Activated CD4-positive, alpha-beta T cell treated with anti-CD3 and anti-CD28 coated beads, Interleukin-2, amount 50 U/mL, for 4 hours (primary cell): ENCODE results near the gene PTPRB.
"Not testable (repeated sequence)": the region's sequence is repeated elsewhere in the genome, so short reads cannot be mapped to it uniquely, and the experiment has no call there.

Source experiments
- DNase-seq, 2 experiments: peaks; one replicate each; pipeline ENCODE4 v3.0.0-alpha.2; 2020

PTPRB gene

DNA sequence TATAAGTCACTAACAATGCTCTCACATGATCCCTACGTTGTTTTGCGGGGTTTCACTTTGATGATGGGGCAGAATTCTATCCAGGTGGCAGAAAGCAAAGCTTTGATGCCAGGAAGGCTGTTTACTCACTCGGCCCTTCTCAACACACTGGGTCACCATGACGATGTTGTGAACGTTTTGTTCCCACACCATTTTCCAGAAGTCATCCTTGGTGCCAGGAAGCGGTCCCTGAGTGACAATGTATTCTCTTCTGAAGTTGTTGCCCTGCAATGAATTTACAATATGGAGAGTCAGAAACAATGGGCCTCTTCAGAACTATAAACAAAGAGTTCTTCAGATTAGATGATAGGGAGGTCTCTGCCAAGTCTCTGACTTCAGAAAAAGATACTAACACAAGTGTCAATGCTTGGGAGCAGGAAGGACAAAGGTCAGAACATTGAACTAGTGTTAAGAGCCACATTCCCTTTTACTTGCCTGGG is 101.3 kb downstream of the PTPRB start:
- DNase-seq: no peak

DNA sequence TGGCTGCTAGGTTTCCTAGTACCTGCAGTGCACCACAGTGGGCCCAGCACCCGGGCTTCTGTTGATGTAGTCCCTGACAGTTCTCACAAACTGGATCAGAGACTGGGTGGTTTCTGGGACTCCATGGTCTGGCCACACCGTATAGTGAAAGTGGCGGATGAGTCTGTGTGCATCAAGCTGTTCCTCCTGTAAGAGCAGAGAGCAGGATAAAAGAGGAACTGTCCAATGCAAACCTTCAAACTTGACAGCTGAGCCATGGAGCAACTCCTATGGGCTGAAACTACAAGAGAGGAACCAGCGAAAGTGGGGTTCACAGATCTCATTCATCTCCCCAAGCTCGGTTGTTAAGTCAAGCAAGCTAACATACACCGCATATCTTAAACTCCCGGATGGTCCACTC is 102.8 kb downstream of the PTPRB start:
- no peak for DNase-seq

DNA sequence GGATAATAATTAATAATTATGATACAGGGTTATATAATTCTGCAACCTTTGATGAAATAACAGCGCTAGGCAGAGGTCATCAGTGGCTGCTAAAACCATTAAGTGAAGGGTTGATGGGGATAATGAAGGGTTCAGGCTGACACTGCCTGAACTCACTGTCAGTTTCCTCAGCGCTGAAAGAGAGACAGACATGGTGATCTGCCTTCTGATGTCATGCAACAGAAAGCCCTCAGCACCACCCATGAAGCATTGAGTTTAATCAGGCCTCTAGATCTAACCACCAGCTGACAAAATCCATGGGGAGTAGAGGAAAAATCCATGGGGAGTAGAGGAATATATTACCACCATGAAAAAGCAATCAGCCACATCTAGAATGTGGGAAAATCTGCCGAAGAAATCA is 107.6 kb downstream of the PTPRB start:
- no peak for DNase-seq

DNA sequence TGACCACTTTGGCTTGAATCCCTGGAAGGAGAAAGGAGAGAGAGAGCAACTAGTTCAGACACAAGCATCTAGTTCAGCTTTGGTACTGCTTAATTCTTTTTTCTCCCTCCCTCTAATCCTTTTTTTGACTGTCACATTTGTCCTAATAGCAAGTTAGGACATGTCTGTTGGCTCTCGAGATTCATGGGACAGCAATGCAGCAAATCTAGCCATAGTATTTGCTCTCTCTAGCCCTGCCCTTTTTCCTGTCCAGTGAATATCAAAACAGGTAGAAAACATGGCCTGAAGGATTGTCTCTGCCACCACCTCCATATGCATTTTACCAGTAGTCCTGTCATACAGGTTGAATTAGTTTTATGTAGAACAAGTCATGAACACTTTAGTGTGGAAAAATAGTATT is 116.4 kb downstream of the PTPRB start:
- no peak for DNase-seq

DNA sequence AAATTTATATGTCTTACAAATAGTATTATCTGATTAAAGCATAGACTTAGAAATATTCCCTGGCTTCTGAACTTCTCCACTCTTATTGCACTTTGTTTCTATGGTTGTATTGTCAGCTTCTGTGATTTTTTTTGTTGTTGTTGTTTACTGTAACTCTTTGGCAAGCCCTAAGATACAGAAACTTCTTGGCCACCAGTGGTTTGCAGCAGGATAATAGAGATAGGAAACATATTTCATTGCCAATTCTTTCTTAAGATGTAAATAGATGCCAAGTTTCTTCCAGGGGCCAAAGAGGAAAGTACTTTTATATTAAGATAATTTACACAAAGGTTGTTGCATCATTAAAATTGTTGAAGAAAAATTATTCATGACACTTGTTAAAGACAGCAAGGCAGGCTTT is 123.8 kb downstream of the PTPRB start:
- DNase-seq: no peak

DNA sequence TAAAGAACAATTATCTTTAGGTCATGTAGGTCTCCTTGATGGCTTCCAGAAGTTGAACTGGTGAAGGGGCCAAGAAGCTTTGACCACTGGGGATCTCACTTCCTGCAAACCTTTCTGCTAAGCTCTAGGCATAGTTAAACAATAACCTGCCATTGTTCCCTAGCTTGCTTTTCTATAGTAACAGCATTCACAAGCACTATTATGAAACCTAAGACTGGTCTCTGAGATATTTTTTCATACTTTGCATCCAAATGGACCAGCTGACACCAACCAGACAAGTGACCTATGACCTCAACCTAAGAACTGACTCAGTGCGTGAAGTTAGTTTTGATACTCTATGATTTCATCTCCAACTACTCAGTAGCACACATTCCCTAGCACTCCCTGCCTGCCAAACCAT is 129.1 kb downstream of the PTPRB start:
- no peak for DNase-seq

DNA sequence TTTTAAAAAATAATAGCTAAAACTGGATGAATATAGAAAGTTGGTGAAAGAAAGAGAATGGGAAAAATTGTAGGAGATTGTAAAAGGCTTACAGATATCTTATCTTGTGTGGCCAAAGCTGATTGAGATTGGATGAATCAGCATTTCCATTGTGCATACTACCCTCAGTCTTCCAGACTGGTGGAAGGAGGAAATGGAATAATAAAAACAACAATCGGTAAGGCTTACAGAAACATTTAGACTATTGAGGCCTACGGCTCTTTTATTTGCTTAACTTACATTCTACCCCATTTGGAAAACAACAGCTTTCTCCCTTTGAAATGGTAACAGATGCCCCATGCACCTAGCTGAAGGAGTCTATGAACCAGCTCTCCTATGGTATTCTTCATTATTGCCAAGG is 129.8 kb downstream of the PTPRB start:
- DNase-seq: no peak

DNA sequence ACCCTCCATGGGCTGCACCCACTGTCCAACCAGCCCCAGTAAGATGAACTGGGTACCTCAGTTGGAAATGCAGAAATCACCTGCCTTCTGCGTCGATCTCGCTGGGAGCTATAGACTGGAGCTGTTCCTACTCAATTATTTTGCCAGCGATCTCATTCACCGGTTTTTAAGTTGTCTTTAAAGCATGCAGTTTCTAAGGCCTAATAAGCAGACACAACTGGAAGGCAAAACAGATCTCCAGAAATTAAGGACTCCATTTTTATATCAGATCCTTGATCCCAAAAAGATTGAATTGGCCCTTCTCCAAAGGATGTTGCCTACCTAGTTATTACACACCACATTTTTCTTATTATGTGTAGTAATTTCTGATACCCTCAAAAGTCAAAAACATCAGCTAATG is 139.7 kb downstream of the PTPRB start:
- DNase-seq: no peak

DNA sequence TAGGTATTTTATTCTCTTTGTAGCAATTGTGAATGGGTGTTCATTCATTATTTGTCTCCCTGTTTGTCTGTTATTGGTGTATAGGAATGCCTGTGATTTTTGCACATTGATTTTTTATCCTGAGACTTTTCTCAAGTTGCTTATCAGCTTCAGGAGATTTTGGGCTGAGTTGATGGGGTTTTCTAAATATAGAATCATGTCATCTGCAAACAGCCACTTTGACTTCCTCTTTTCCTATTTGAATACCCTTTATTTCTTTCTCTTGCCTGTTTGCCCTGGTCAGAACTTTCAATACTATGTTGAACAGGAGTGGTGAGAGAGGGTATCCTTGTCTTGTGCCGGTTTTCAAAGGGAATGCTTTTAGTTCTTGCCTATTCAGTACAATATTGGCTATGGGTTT is 144.3 kb downstream of the PTPRB start:
- not testable (repeated sequence) for DNase-seq

DNA sequence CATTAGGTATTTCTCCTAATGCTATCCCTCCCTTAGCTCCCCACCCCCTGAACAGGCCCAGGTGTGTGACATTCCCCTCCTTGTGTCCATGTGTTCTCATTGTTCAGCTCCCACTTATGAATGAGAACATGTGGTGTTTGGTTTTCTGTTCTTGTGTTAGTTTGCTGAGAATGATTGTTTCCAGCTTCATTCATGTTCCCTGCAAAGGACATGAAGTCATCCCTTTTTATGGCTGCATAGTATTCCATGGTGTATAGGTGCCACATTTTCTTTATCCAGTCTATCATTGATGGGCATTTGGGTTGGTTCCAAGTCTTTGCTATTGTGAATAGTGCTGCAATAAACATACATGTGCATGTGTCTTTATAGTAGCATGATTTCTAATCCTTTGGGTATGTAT is 146.3 kb downstream of the PTPRB start:
- not testable (repeated sequence) for DNase-seq

DNA sequence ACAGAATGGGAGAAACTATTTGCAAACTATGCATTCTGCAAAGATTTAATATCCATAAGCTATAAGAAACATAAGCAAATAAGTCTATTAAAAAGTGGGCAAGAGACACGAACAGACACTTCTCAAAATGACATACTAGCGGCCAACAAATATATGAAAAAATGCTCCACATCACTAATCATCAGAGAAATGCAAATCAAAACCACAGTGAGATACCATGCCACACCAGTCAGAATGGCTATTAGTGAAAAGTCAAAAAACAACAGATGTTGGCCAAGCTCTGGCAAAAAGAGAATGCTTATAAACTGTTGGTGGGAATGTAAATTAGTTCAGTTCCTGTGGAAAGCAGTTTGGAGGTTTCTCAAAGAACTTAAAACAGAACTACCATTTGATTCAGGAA is 149.8 kb downstream of the PTPRB start:
- no peak for DNase-seq

DNA sequence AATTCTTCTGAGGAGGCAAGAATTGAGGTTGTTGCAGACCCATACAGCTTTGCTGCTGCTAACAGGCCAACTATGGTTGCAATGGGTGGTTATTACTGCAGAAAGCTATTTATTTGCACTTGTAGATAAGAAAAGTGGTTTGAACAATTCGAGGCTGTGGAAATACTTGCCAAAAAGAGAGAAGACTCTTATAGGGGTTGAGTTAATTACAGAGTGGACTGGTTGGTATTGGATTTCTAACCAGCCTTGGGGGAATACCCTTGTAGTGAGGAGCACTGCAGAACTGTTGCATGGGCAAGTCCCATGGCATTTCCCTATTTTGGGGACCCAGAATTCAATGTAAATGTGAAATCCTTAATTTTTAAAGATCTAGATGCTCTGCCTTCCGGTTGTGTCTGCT is 150.6 kb downstream of the PTPRB start:
- no peak for DNase-seq

DNA sequence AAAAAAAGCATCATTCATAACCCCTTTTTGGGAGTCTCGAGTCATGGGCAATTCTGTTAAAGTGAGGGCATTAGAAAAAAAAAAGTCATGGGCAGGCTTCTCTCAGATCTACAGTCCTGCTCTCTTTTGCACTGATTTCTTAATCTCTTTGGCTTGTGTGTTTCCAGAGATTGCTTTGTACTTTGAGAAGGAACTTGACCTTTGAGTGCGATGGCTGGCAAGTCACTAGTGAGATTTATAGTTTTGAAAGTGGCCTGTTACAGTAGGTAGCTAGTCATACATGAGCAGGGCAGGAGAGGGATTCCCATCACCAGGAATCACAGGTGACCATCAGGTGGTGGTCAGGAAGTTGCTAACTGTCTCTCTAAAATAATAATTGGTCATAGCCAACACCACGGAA is 151.5 kb downstream of the PTPRB start:
- no peak for DNase-seq

DNA sequence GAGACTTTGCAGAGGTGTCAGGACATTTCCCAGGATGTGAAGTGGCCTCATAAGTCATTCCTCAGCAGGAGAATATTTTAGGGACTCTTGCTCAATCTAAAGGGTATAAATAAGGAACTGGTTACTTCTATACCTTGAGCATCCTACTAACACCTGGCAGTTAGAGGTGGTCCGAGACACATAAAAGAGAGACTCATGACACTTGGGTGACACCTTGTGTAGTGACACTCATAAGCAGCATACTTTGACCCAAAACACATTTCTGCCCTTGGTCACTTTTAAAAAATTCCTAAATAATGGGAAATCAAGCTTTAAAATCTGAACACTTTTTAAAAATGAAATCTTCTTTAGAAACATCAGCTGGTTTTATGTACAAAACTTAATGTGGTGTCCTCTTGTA is 152.8 kb downstream of the PTPRB start:
- DNase-seq: no peak

DNA sequence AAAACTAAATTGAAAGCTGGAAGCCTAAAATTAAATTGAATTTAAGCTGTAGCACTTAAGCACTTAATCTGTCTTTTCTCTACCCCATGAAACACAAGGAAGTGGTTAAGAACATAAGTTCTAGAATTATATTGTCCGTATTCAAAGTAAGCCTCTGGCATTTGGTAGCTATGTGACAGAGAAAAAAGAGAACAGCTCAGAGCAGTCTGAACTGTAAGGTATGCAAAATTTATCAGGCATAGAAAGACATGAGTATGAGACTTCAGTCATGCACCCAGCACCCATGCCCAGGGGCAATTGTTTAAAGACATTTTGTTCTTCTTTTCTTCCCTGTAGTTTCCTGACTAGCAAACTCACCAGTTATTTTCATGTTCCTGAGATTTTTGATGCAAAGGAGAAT is 154.5 kb downstream of the PTPRB start:
- no peak for DNase-seq

DNA sequence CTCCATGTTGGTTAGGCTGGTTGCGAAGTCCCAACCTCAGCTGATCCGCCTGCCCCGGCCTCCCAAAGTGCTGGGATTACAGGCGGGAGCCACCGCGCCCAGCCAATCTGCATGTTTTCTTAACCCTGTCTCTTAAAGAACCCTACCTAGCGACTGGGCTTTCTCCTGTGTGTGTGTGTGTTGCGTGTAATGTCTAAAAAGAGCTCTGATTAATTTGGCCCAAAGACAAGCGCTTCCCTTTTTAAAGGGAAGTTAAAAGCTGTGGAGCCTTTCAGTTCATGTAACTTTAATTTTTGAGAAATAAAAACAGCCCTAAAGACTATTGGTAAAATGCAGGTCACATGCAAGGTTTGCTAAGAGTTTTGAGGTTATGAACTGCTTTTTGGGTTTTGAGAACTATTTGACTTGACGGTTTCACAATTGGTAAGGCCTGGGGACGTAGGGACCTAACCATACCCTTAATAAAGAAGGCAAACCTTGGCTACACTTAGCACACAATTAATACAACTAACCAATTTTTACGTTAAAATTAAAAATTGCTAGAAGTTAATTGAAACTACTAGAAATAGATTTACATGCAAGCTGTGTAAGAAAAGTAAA is 167.9 kb downstream of the PTPRB start:
- no peak for DNase-seq

DNA sequence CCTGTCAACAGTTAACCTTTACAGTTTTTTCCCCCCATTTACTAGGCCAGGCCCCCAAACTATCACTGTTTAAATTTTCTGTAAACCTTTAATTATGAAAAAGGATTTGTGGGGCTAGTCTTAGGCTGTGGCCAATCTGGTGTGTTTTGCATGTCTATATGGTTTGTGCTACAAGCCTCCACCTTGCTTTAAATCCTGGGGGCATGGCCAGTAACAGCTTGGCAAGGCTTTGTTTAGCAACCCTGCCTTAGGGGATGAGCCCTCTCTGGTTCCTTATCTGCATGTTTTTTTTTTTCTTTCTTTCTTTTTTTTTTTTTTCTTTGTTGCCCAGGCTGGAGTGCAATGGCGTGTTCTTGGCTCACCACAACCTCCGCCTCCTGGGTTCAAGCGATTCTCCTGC is 168.5 kb downstream of the PTPRB start:
- no peak for DNase-seq

DNA sequence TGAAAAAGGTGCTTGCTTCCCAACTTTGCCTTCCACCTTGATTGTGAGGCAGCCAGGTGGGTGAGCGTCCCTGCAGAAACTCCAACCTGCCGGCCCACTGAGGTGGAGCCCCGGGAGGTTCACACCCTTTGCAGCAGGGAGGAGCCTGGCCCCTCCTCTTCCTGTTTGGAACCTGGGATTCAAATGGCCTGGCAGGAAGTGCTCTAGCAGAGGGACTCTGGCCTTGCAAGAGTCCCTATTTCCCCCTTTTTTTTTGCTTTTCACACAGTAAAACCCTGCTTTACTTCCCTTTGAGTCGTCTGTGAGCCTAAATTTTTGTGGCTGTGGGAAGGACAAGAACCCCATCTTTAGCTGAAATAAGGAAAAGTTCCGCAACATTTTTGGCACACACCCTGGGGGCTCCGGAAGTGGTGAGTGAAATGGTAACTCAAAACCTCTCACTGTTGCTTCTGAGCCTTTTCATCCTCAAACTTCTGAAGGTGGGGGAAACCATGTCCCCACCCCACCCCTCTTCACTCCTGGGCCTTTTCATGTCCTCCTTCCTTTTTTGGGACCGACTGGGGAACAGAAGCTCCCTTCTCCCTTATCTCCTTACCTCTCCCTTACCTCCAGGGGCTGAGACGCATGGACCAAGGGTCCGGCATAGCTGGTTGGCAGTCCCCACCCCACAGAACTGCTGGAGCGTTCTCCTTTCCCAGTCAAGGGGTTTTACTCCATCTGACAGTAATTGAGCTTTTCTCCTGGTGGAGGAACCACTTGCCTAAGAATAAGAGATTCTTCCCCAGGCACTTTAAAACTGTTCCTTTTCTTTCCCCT is 169.1 kb downstream of the PTPRB start:
- no peak for DNase-seq

DNA sequence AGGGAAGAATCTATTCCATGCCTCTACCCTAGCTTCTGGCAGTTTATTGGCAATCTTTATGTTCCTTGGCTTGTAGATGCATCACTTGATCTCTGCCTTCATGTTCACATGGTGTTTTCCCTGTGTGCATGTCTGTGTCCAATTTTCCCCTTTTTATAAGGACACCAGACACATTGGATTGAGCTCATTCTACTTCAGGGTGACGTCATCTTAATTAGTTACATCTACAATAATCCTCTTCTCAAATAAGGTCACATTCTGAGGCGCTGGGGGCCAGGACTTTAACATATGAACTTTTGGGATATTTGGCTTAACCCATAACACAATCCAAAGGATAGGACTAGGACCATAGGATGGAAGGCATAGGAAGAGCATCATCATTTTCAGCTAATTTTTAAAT is 169.8 kb downstream of the PTPRB start:
- DNase-seq: no peak

DNA sequence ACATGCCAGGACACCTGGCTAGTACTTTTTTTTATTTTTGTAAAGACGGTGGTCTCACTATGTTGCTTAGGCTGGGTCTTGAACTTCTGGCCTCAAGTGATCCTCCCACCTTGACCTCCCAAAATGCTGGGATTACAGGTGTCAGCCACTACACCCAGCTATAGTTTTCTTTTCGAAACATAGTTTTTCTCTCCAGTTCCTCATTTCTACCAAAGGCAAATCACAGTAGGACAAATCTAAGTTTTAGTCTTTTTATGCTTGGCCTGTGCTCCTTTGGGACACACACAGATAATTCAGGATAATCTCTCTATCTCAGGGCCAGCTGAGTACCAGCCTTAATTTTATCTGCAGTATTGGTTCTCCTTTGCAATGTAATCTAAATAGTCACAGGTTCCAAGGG is 170.5 kb downstream of the PTPRB start:
- no peak for DNase-seq
